Lower lobe of right lung (tissue), 2 donors: ENCODE data around the gene DES. TPM values are rescaled to one million over a fixed set of nuclear protein-coding genes. Genes with fewer than 3 reads are reported as not detected.

Source experiments
- ATAC-seq, 2 donors: fragments of 200-7000 bp; cut with Tn5 transposase; one replicate each; pipeline ENCODE4 v1.9.1; 2020 to 2022; ENCODE audit warnings: mild to moderate bottlenecking in 2 of 2, moderate library complexity in 2 of 2
- DNase-seq: peaks from one replicate; pipeline ENCODE4 v3.0.0-alpha.2; 2020
- H3K27ac ChIP-seq: fragments of 200-600 bp; one replicate; pipeline ENCODE4 v1.8.0; 2022
- H3K27me3 ChIP-seq: fragments of 200-600 bp; one replicate; pipeline ENCODE4 v1.8.0; 2022; ENCODE audit warnings: low read depth
- H3K36me3 ChIP-seq: fragments of 200-600 bp; one replicate; pipeline ENCODE4 v1.8.0; 2022; ENCODE audit warnings: mild to moderate bottlenecking
- H3K4me1 ChIP-seq: fragments of 200-600 bp; one replicate; pipeline ENCODE4 v1.8.0; 2022
- H3K4me3 ChIP-seq: fragments of 200-600 bp; one replicate; pipeline ENCODE4 v1.8.0; 2022; ENCODE audit warnings: mild to moderate bottlenecking
- H3K9me3 ChIP-seq: fragments of 200-600 bp; one replicate; pipeline ENCODE4 v1.8.0; 2022
- CTCF ChIP-seq: fragments of 200-600 bp; IDR thresholded peaks from one replicate; pipeline ENCODE4 v1.8.0; 2022; ENCODE audit warnings: antibody characterized with exemption, mild to moderate bottlenecking
- intact Hi-C: fragments of 100-400 bp; cut with DNase I; formaldehyde crosslinking; loops from one replicate; pipeline ENCODE4 v1.11.0; 2022
- total RNA-seq: library from RNA; stranded (reverse); fragmentation: NEBNext Ultra II Directional; extraction: Animal tissue kit (Norgen Biotek cat#: 25700); gene quantifications from one replicate; pipeline ENCODE4 v1.2.1, GENCODE V29; 2021
- donor health status: DM: no; HTN: yes; CAD: no; lungs with severe emphysema.

The DES gene
- total RNA-seq, 1 donor from 2014 or later: 64.5 TPM

DNA sequence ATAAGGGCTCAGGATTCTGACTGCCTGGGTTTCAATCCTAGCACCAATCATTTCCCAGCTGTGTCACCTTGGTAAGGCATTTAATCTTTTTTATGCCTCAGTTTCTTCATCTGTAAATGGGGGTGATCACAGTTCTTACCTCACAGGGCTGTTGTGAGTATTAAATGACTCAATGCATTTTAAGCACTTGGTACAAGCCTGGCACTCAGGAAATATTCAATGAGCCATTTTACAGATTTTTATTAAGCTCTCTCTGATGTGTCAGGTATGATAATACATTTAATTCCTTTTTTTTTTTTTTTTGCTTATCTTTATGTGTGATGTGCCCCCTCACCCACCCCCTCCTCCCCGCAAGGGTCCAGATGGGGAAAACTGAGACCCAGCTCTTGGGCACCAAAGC lies 28.5 kb downstream of the DES start:
- Histone ChIP-seq H3K4me3 (no peak overlapping the region), H3K27me3 (peaks cover 52% of the 10 kb centered on the region), H3K4me1 (no peaks in the 10 kb centered on the region), H3K9me3 (no peaks in the 10 kb centered on the region), H3K27ac (no peak overlapping the region), H3K36me3 (no peaks in the 10 kb centered on the region)
- intact Hi-C loops: no loop called here
- DNase-seq (no peak), ATAC-seq (no peak)
- no peak for TF ChIP-seq CTCF

DNA sequence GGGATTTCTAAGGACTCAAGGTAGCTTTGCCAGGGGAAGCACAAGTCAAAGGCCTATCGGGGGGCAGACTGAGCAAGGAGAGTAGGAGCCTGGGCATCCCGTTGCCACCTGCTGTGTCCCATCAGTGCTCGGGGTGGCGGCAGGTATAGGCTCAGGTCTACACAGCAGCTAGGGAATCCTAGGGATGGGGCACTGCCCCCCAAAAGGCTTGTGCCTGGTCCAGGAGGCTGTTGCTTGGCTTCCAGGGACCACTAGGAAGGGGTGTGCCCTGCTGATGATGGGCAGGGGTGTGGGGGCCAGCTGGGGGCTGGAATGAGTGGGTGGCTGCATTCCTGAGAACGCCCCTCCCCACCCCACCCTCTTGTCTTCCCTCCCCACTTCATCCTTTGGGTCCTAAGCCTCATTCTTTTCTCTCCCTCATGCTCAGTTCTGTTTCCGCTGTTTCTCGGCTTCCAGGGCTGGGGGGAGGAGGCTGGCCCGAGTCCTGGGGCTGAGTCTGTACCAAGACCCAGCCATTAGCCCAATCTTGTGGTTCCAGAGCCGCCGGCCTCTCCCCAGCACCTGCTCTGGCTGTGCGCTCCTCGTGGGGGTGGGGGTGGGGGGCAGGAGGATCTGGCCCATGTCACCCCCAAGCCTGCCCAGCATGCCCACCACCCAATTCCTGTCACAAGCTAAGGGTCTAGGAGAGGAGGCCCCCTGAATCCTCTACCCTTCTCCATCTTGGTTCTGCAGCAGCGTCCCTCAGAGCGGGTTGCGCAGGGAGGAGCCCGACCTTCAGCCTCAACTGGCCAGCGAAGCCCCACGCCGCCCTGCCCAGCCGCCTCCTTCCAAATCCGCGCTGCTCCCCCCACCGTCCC lies 29.3 kb downstream of the DES start:
- DNase-seq: no peak
- no peak for TF ChIP-seq CTCF
- H3K4me1 ChIP-seq: no peaks in the 10 kb centered on the region
- H3K9me3 ChIP-seq: no peaks in the 10 kb centered on the region
- peaks cover 52% of the 10 kb centered on the region for H3K27me3 ChIP-seq
- intact Hi-C loops: no loop called here
- no peak overlapping the region for H3K27ac ChIP-seq
- ATAC-seq: no peak
- no peaks in the 10 kb centered on the region for H3K36me3 ChIP-seq
- H3K4me3 ChIP-seq: no peak overlapping the region

DNA sequence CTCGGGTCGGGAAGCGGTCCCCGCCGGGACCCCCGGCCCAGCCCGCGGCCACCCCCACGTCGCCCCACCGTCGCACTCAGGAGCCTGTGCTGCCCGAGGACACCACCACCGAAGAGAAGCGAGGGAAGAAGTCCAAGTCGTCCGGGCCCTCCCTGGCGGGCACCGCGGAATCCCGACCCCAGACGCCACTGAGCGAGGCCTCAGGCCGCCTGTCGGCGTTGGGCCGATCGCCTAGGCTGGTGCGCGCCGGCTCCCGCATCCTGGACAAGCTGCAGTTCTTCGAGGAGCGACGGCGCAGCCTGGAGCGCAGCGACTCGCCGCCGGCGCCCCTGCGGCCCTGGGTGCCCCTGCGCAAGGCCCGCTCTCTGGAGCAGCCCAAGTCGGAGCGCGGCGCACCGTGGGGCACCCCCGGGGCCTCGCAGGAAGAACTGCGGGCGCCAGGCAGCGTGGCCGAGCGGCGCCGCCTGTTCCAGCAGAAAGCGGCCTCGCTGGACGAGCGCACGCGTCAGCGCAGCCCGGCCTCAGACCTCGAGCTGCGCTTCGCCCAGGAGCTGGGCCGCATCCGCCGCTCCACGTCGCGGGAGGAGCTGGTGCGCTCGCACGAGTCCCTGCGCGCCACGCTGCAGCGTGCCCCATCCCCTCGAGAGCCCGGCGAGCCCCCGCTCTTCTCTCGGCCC lies 30.1 kb downstream of the DES start:
- intact Hi-C loops: no loop called here
- DNase-seq (no peak), ATAC-seq (no peak)
- Histone ChIP-seq H3K4me3 (no peak overlapping the region), H3K27me3 (peaks cover 47% of the 10 kb centered on the region), H3K27ac (no peak overlapping the region), H3K4me1 (no peaks in the 10 kb centered on the region), H3K36me3 (no peaks in the 10 kb centered on the region), H3K9me3 (no peaks in the 10 kb centered on the region)
- no peak for TF ChIP-seq CTCF

DNA sequence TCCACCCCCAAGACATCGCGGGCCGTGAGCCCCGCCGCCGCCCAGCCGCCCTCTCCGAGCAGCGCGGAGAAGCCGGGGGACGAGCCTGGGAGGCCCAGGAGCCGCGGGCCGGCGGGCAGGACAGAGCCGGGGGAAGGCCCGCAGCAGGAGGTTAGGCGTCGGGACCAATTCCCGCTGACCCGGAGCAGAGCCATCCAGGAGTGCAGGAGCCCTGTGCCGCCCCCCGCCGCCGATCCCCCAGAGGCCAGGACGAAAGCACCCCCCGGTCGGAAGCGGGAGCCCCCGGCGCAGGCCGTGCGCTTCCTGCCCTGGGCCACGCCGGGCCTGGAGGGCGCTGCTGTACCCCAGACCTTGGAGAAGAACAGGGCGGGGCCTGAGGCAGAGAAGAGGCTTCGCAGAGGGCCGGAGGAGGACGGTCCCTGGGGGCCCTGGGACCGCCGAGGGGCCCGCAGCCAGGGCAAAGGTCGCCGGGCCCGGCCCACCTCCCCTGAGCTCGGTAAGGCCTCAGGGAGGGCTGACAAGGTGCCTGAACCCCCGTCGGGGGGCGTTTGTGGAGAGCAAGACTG lies 30.7 kb downstream of the DES start:
- DNase-seq: no peak

DNA sequence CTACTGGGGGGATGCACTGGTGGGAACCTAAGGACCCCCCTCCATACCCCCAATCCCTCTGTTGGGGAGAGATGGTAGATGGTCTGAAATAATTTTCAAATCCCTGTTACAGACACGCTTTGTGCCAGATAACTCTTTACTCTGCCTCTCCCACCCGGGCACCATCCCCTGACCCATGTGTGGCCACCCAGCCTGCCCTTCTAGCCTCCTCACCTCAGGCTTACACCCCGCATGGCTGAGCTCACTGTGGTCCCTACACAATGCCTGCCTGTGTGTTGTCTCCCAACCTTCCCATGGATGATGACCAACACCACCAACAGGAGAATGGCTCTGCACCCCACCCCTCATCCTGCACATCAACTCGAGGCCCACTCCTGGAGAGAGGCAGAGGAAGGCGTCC lies 31.4 kb downstream of the DES start:
- ATAC-seq (no peak), DNase-seq (no peak)
- Histone ChIP-seq H3K9me3 (no peaks in the 10 kb centered on the region), H3K4me1 (no peaks in the 10 kb centered on the region), H3K27ac (no peak overlapping the region), H3K36me3 (no peaks in the 10 kb centered on the region), H3K27me3 (peaks cover 48% of the 10 kb centered on the region), H3K4me3 (no peak overlapping the region)
- intact Hi-C loops: no loop called here
- TF ChIP-seq CTCF: no peak

More for the DNA sequence above, 30.7 kb downstream of the DES start:
- ATAC-seq: no peak
- Histone ChIP-seq H3K27ac (no peak overlapping the region), H3K27me3 (peaks cover 45% of the 10 kb centered on the region), H3K4me1 (no peaks in the 10 kb centered on the region), H3K36me3 (no peaks in the 10 kb centered on the region), H3K4me3 (no peak overlapping the region), H3K9me3 (no peaks in the 10 kb centered on the region)
- no peak for TF ChIP-seq CTCF
- intact Hi-C loops: no loop called here
